IPS-18a (cell line): ENCODE measurements around the gene KLHL26.

Experiments used
- H3K27ac ChIP-seq: one replicate; pipeline ENCODE4 v1.5.1; 2013; ENCODE audit warnings: low read length
- H3K27me3 ChIP-seq: one replicate; pipeline ENCODE4 v1.6.1; 2013; ENCODE audit warnings: mild to moderate bottlenecking, low read length; ENCODE audit not compliant: control insufficient read depth, insufficient read depth
- H3K36me3 ChIP-seq: one replicate; pipeline ENCODE4 v1.6.1; 2013; ENCODE audit warnings: low read depth, low read length; ENCODE audit not compliant: control insufficient read depth
- H3K4me1 ChIP-seq: one replicate; pipeline ENCODE4 v1.6.1; 2013; ENCODE audit warnings: low read depth, low read length; ENCODE audit not compliant: control insufficient read depth
- H3K4me3 ChIP-seq: one replicate; pipeline ENCODE4 v1.5.1; 2013; ENCODE audit warnings: low read length
- H3K9ac ChIP-seq: one replicate; pipeline ENCODE4 v1.6.1; 2013; ENCODE audit warnings: mild to moderate bottlenecking, low read length, moderate library complexity
- H3K9me3 ChIP-seq: one replicate; pipeline ENCODE4 v1.6.1; 2013; ENCODE audit warnings: low read depth, low read length; ENCODE audit not compliant: control insufficient read depth

KLHL26 gene

GRCh38 chr19:18709546-18709945 is 72.7 kb downstream of the KLHL26 start:
- Histone ChIP-seq H3K9me3 (no peaks in the 10 kb centered on the region), H3K4me3 (no peak overlapping the region), H3K4me1 (no peaks in the 10 kb centered on the region), H3K36me3 (no peaks in the 10 kb centered on the region), H3K27ac (no peak overlapping the region), H3K27me3 (no peaks in the 10 kb centered on the region), H3K9ac (no peak overlapping the region)

DNA sequence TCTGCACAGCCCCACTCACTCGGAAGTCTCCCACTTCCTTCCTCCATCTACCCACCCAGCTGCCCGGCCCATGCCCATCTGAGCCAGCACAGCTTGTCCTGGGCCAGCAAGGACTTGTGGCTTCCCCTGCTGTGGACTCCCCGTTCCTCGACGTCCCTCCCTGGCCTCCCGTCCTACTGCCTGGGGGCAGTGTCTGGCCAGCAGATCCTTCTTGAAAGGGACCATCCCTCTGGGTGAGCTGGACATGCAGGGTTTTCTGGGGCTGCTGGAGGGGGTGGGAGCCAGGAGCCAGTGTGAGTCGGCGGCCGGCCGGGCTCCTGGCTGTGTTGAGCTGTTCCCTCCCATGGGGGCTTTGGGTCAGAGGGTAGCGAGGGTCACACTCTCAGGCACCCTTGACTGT is 73.4 kb downstream of the KLHL26 start:
- no peak overlapping the region for H3K27ac ChIP-seq
- no peaks in the 10 kb centered on the region for H3K9me3 ChIP-seq
- H3K4me3 ChIP-seq = no peak overlapping the region
- no peaks in the 10 kb centered on the region for H3K27me3 ChIP-seq
- no peaks in the 10 kb centered on the region for H3K36me3 ChIP-seq
- H3K4me1 ChIP-seq = no peaks in the 10 kb centered on the region
- H3K9ac ChIP-seq = no peak overlapping the region

DNA sequence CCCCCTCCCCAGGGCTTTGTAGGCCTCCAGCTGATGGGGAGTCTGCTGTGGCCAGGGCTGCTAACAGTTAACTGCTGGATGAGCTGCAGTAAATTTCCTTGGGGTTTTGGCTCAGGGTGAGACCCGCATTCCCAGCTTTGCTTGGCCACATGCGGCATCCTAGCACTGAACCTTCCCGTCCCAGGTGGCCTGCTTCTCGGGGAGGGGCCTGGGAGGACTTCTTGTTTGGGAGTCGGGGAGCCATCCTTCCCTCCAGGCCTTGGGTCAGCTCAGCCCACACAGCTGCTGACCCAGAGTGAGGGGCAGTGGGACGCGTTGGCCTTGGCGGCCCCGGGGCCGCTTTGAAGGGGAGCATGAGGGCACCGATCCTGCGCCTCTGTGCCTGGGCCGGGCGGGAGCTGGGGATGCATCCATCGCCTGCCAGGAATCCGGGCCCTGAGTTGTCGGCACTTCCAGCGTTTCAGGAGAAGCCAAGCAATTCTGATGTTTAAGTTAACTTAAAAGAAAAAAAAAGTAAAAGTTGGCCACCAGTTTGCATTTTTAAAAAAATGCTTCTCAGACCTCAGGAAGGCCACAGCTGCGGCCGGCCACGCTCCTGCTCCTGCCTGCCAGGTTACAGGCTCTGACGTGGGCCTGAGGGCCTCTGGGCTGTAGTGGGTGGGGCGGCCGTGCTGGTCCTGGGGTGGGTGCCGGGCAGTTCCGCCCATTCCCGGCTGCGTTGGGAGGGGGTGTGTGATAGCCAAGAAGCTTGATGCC is 74.3 kb downstream of the KLHL26 start:
- Histone ChIP-seq H3K27me3 (no peaks in the 10 kb centered on the region), H3K36me3 (no peaks in the 10 kb centered on the region), H3K9ac (no peak overlapping the region), H3K4me1 (no peaks in the 10 kb centered on the region), H3K4me3 (no peak overlapping the region), H3K27ac (no peak overlapping the region), H3K9me3 (no peaks in the 10 kb centered on the region)

GRCh38 chr19:18711893-18712292 is 75.1 kb downstream of the KLHL26 start:
- H3K4me1 ChIP-seq = no peaks in the 10 kb centered on the region
- H3K36me3 ChIP-seq = no peaks in the 10 kb centered on the region
- H3K27ac ChIP-seq = no peak overlapping the region
- H3K9ac ChIP-seq = no peak overlapping the region
- no peaks in the 10 kb centered on the region for H3K27me3 ChIP-seq
- H3K4me3 ChIP-seq = no peak overlapping the region
- no peaks in the 10 kb centered on the region for H3K9me3 ChIP-seq

- no peak overlapping the region for H3K9ac ChIP-seq
- H3K27me3 ChIP-seq = no peaks in the 10 kb centered on the region
- H3K36me3 ChIP-seq = no peaks in the 10 kb centered on the region
- H3K4me1 ChIP-seq = no peaks in the 10 kb centered on the region
- H3K9me3 ChIP-seq = no peaks in the 10 kb centered on the region
- H3K4me3 ChIP-seq = no peak overlapping the region
- H3K27ac ChIP-seq = no peak overlapping the region
Observed at GRCh38 chr19:18712981-18713380, 76.2 kb downstream of the KLHL26 start.

DNA sequence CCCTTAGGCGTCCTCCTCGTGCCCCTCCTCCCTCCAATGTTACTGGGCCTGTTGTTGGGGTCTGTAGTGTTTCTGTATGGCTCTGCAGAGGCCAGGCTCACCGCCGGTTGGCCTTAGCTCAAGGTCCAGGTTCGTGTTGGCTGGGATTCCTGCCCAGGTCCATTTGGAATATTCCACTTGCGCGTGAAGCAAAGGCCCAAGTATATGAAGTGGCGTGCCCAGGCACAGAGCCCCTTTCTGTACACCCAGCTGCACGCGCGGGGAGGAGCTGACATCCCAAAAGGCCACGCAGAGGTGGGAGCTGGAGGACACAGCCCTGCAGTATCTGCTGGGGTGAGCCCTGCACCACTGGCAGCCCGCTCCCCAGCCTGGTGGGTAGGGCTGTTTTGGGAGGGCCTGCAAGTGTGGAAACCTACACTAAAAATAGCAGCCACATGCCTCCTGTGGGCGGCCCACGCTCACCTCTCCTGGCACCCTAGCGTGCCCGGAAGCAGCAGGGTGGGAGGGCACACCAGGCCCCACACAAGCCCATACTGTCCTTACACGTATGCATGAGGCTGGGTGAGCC is 76.8 kb downstream of the KLHL26 start:
- Histone ChIP-seq H3K4me1 (no peaks in the 10 kb centered on the region), H3K9ac (no peak overlapping the region), H3K27me3 (no peaks in the 10 kb centered on the region), H3K27ac (no peak overlapping the region), H3K4me3 (no peak overlapping the region), H3K9me3 (no peaks in the 10 kb centered on the region), H3K36me3 (no peaks in the 10 kb centered on the region)

- no peaks in the 10 kb centered on the region for H3K27me3 ChIP-seq
- no peak overlapping the region for H3K9ac ChIP-seq
- no peaks in the 10 kb centered on the region for H3K9me3 ChIP-seq
- no peak overlapping the region for H3K4me3 ChIP-seq
- no peaks in the 10 kb centered on the region for H3K4me1 ChIP-seq
- no peaks in the 10 kb centered on the region for H3K36me3 ChIP-seq
- H3K27ac ChIP-seq = no peak overlapping the region
Observed at GRCh38 chr19:18715416-18715815, 78.6 kb downstream of the KLHL26 start.

GRCh38 chr19:18716857-18717256 is 80.0 kb downstream of the KLHL26 start:
- H3K36me3 ChIP-seq = no peaks in the 10 kb centered on the region
- H3K27me3 ChIP-seq = no peaks in the 10 kb centered on the region
- H3K9ac ChIP-seq = no peak overlapping the region
- no peaks in the 10 kb centered on the region for H3K4me1 ChIP-seq
- H3K27ac ChIP-seq = no peak overlapping the region
- no peak overlapping the region for H3K4me3 ChIP-seq
- no peaks in the 10 kb centered on the region for H3K9me3 ChIP-seq

DNA sequence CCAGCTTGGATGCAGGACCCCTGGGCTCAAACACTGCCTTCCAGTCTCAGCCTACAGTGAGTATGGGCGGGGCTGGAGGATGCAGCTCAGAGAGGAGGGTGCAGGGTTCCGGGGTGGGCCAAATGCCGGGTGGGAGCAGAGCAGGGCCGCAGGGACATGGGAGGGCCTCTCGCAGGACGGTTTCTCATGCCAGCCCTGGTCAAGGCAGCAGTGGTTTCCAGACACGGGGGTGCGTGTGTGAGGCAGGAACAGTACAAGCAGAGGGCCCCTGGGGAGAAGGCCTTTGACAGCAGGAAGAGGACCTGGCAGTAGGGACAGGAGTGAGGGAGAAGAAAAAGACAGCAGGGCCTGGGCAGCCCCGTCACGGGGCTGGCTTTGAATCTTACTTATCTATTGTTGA is 80.8 kb downstream of the KLHL26 start:
- no peak overlapping the region for H3K27ac ChIP-seq

DNA sequence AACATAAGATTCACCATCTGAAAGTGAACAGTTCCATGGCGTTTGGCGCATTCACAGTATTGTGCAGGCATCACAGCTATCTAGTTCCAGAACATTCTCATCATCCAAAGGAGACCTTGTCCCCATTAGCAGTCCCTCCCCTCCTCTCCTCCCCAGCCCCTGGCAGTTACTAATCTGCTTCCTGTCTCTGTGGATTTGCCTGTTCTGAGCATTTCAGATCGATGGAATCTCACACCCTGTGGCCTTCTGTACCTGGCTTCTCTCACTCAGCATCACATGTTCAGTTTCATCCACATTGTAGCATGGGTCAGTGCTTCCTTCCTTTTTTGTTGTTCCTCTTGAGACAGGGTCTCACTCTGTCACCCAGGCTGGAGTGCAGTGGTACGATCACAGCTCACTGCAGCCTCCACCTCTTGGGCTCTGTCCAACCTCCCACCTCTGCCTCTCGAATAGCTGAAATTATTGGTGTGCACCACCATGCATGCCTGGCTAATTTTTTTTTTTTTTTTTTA is 81.2 kb downstream of the KLHL26 start:
- H3K4me3 ChIP-seq = no peak overlapping the region
- no peak overlapping the region for H3K9ac ChIP-seq
- H3K4me1 ChIP-seq = no peaks in the 10 kb centered on the region

More for the DNA sequence above, 80.8 kb downstream of the KLHL26 start:
- Histone ChIP-seq H3K9ac (no peak overlapping the region), H3K27me3 (no peaks in the 10 kb centered on the region), H3K9me3 (no peaks in the 10 kb centered on the region), H3K4me1 (no peaks in the 10 kb centered on the region), H3K36me3 (no peaks in the 10 kb centered on the region), H3K4me3 (no peak overlapping the region)

DNA sequence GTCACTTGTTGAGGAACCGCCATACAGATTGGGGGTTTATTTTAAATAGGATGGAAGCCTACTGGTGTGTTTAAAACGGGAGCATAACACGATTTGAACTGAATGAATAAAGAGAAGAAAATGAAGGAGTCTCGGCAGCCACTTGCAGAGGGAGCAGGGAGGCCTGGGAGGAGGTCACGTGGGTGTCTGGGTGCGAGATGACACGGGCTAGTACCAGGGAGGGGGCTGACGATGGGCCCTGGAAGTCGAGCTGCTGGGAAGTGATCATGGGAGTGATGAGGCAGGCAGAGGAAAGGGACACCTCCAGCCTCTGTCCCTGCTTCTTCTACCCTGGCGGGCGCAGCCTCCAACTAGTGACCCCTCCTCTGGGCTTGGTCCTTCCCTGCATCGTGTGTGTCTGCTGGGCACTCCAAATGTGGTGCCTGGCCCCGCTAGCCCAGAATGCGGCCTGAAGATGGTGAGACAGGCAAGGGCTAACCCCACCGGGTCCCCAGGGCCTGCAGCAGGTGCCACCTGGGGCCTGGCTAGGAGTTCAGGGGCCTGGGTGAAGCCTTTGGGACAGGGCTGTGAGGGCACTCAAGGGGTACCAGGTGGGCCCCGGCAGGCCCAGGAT is 82.1 kb downstream of the KLHL26 start:
- Histone ChIP-seq H3K27ac (no peak overlapping the region), H3K27me3 (no peaks in the 10 kb centered on the region), H3K4me1 (no peaks in the 10 kb centered on the region), H3K9ac (no peak overlapping the region), H3K36me3 (no peaks in the 10 kb centered on the region), H3K9me3 (no peaks in the 10 kb centered on the region), H3K4me3 (no peak overlapping the region)

More for the DNA sequence above, 81.2 kb downstream of the KLHL26 start:
- Histone ChIP-seq H3K27ac (no peak overlapping the region), H3K9me3 (no peaks in the 10 kb centered on the region), H3K36me3 (no peaks in the 10 kb centered on the region), H3K27me3 (no peaks in the 10 kb centered on the region)
